KG1 (cell line): ENCODE data around the gene PRDM15.

Experiments used
- DNase-seq: peaks from one replicate; lab custom pipeline; 2025; lab: John Stamatoyannopoulos, UW

Gene PRDM15

DNA sequence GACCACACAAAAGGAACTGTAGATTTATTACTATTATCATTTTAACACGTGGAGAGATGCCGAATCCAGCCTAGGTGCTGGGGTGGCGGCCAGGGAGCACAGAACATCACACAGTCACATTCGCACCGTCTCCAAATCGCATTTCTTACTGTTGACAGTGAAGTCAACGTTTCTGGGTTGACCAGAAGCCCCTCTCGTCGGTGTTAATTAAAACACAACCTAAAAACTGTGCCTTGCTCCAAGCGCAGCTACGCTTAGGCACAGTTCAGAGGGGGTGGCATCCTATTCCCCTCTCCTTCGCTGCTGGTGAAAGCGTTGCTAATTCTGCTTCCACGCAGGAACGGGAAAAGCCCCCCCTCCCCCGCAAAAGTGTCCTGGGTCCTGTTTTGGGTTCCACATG is 116.4 kb downstream of the PRDM15 start:
- no peak for DNase-seq

DNA sequence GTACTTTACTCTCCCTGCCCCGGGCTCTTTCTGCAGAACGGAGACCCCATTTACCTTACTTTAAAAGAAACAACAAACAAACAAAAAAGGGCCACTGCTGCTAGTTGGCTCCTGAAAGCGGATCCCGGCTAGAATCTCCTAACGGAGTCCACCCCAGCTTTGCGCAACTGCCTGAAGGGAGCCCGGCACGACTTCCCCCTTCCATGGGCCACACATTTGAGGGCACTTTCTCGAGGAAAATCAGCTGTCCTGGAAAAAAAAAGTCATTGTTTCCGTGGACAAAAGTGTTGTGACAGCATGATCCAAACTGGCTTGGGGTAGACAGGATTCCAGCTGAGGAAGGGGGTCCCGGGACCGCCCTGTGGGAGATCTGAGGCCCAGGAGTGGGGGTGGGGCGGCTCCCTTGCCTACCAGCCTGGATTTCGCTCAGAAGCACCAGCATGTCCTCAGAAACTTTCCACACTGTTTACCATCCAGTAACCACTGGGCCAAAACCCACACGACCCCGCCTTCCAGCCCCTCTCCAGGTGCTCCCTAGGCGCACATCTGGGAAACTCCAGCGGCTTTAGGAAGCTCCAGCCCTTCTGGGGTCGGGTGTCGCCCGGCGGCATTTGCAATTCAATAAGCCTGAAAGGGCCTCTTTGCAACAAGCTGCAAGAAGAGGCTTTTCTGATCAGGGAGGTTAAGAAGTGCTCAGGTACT is 117.1 kb downstream of the PRDM15 start:
- no peak for DNase-seq

- no peak for DNase-seq
These were observed 117.8 kb downstream of the PRDM15 start for GRCh38 chr21:41761211-41761933.

GRCh38 chr21:41760411-41760810 is 118.7 kb downstream of the PRDM15 start:
- DNase-seq: no peak

GRCh38 chr21:41759926-41760325 is 119.2 kb downstream of the PRDM15 start:
- DNase-seq: no peak

- DNase-seq: no peak
These were observed 119.8 kb downstream of the PRDM15 start for GRCh38 chr21:41759214-41759840.

- no peak for DNase-seq
These were observed 120.6 kb downstream of the PRDM15 start for GRCh38 chr21:41758550-41758949.

DNA sequence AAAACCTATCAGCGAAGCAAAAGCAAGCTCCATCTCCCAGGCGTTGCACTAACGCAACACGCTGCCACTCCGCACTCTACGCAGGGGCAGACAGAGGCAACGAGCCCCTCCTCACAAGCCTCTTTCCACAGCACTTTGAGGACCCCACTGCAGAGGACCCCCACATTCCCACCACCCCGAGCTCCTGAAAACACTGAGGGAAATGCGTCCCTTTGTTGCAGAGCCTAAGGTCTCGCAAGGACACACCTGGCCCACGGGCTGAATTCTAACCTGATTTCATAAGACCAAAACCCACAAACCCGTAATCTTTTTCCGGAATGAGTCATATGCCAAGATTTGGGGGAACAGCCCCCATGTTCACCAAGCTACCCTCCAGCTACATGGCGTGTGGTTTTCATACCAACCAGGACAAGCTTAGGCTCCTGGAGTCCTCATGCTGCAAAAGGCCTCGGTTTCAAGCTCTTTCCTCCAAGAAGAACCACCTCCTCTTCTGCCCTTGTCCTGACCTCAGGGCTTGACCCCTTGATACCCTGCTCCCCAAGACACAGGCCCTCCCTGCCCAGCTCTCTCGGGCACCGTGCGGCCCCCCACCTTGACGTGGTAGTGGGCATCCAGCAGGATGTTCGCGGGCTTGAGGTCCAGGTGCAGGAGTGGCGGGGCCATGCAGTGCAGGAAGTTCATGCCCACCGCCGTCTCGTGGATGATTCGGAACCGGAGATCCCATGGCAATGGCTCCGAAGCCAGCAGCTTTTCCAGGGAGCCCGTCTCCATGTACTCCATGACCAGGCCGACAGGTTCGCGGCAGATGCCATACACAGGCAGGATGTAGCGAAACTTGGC is 123.0 kb downstream of the PRDM15 start:
- DNase-seq: no peak

GRCh38 chr21:41755258-41755933 is 123.7 kb downstream of the PRDM15 start:
- no peak for DNase-seq

GRCh38 chr21:41754479-41754891 is 124.7 kb downstream of the PRDM15 start:
- DNase-seq: no peak

- DNase-seq: no peak
These were observed 125.9 kb downstream of the PRDM15 start for GRCh38 chr21:41753006-41753898.

DNA sequence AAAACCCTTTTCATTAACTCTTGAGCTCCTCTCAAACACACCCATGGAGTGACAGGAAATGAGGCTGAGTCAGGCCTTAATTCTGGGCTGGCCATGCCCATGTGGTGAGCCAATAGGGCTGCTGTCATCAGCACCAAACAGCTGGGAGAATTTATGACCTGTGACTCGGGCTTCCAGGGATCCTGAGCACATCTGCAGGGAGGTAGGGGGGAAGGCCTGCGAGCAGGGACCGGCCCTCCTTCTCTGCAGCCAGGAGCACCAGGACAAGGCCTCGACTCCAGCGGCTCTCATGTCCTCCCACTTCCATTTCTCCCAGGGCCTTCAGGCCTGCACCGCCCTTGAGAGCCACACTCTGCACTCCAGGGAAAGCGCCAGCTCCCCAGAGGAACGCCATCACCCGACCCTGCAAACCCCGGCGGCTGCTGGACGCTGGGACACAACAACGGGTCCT is 126.9 kb downstream of the PRDM15 start:
- DNase-seq: no peak

GRCh38 chr21:41751611-41752011 is 127.5 kb downstream of the PRDM15 start:
- DNase-seq: no peak

- no peak for DNase-seq
These were observed 128.5 kb downstream of the PRDM15 start for GRCh38 chr21:41750532-41751151.

- no peak for DNase-seq
These were observed 129.1 kb downstream of the PRDM15 start for GRCh38 chr21:41750051-41750450.

DNA sequence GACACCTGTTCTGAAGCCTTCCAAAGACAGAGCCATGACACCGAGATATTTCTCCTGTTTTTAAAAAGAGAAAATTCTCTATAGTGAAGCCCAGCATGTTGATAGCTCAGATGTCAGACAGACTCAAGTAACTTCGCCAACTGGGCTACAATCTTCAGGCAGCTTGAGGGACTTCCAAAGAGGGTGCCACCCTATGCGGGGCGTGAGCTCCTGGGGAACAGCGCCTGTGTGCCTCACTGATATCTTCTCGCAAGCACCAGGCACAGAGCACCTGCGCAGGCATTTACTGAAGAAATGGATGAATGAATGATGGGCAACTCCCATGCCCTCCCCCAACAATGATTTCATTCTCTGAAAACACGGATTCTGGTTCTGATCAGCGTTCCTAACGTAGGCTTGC is 129.9 kb downstream of the PRDM15 start:
- no peak for DNase-seq
